Measurements from ENCODE around the gene ZNF513. TPM values are rescaled to one million over a fixed set of nuclear protein-coding genes. Genes with fewer than 3 reads are reported as not detected.

The ZNF513 gene
- polyA plus RNA-seq, 1 donor (not counting 4 experiments of a cell fraction or from before 2014, with no cell fraction given) = 8.9 TPM

DNA sequence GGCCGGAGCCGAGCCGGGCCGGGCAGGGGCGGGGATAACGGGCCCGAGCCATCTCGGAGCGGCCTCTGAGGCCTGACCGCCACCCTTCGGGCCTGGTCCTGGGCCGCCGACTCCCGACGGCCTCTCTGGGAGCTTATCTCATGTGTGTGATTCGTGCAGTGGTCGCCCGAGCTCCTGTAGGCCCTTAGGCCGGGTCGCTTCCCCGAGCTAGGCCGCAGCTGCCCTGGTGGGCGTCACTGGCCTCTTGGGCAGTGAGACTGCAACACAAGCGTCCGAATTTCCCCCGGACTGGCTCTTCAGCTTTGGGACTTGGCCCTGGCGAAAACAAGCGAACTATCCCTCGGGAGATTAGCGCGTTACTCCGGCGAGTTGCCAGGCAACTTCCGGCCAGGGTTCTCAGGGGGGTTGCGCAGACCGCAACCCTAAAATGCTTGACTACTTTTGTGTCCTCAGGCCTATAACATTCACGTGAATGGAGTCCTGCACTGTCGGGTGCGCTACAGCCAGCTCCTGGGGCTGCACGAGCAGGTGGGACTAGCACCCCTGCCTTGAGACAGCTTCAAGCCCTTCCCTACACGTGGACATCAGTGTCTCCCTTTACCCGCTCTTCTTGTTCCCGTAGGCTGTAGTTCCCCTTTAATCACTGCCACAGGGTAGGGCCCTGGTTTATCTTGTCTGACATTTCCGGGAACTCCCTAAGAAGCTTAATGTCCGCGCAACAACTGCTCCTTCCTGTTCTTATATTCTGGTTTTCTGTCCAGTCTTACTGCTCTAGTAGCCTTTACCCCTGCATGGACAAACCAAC lies 9.5 kb downstream of the ZNF513 start:
- H3K9me3 ChIP-seq (ENCODE audit: control insufficient read depth, low read depth, low read length) = no peaks in the 10 kb centered on the region
- peak overlapping the region; percentile 84 to 94 (median 92) for H3K4me3 ChIP-seq (ENCODE audit: control insufficient read depth in 2 of 3, extremely low read depth in 1 of 3, insufficient read depth in 2 of 3, low read depth in 1 of 3, low read length in 3 of 3)
- H3K9me1 ChIP-seq (ENCODE audit: control insufficient read depth, extremely low read depth, insufficient read depth, low read length) = no peaks in the 10 kb centered on the region
- H3K27ac ChIP-seq (ENCODE audit: control insufficient read depth, insufficient read depth, low read length) = peak overlapping the region; percentile 85
- DNase-seq (ENCODE audit: low read depth, low spot score) = no peak
- peak overlapping the region; percentile 93 for H3K9ac ChIP-seq (ENCODE audit: control insufficient read depth, extremely low read depth, insufficient read depth, low read length)
- peaks cover 24% of the 10 kb centered on the region for H3K4me1 ChIP-seq (ENCODE audit: control insufficient read depth, extremely low read depth, insufficient read depth, low read length)
- peaks cover 58% of the 10 kb centered on the region for H3K79me2 ChIP-seq (ENCODE audit: control insufficient read depth, insufficient read depth, low read length)
- peak overlapping the region; percentile 90 for H3K4me2 ChIP-seq (ENCODE audit: control insufficient read depth, extremely low read depth, insufficient read depth, low read depth, low read length)
- H2AFZ ChIP-seq (ENCODE audit: control insufficient read depth, low read length) = peak overlapping the region; percentile 67
- no peak for TF ChIP-seq EZH2 (IDR thresholded peaks at IDR 0.05; ENCODE audit: low read length)
- TF ChIP-seq, protein P1, sequence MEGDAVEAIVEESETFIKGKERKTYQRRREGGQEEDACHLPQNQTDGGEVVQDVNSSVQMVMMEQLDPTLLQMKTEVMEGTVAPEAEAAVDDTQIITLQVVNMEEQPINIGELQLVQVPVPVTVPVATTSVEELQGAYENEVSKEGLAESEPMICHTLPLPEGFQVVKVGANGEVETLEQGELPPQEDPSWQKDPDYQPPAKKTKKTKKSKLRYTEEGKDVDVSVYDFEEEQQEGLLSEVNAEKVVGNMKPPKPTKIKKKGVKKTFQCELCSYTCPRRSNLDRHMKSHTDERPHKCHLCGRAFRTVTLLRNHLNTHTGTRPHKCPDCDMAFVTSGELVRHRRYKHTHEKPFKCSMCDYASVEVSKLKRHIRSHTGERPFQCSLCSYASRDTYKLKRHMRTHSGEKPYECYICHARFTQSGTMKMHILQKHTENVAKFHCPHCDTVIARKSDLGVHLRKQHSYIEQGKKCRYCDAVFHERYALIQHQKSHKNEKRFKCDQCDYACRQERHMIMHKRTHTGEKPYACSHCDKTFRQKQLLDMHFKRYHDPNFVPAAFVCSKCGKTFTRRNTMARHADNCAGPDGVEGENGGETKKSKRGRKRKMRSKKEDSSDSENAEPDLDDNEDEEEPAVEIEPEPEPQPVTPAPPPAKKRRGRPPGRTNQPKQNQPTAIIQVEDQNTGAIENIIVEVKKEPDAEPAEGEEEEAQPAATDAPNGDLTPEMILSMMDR (optimal IDR thresholded peaks at IDR 0.05 in 1 of 3, IDR thresholded peaks at IDR 0.05 in 1 of 3, conservative IDR thresholded peaks at IDR 0.05 in 1 of 3; ENCODE audit: extremely low read depth in 1 of 3, insufficient read depth in 2 of 3, low read length in 3 of 3) = no peak
- peaks cover 2% of the 10 kb centered on the region for H4K20me1 ChIP-seq (ENCODE audit: control insufficient read depth, extremely low read depth, insufficient read depth, low read length)
- H3K27me3 ChIP-seq (ENCODE audit: control insufficient read depth, extremely low read depth, insufficient read depth, low read length) = no peaks in the 10 kb centered on the region
- no peak for FAIRE-seq
- H3K36me3 ChIP-seq (ENCODE audit: control insufficient read depth in 2 of 2, extremely low read depth in 1 of 2, insufficient read depth in 2 of 2, low read length in 2 of 2) = peaks cover 31 to 51% of the 10 kb centered on the region in 2 experiments
- dilution Hi-C loops (cut with MboI; ENCODE audit: extremely low pct_ligation_motif_present, low sequenced_read_pairs) = no loop called here

DNA sequence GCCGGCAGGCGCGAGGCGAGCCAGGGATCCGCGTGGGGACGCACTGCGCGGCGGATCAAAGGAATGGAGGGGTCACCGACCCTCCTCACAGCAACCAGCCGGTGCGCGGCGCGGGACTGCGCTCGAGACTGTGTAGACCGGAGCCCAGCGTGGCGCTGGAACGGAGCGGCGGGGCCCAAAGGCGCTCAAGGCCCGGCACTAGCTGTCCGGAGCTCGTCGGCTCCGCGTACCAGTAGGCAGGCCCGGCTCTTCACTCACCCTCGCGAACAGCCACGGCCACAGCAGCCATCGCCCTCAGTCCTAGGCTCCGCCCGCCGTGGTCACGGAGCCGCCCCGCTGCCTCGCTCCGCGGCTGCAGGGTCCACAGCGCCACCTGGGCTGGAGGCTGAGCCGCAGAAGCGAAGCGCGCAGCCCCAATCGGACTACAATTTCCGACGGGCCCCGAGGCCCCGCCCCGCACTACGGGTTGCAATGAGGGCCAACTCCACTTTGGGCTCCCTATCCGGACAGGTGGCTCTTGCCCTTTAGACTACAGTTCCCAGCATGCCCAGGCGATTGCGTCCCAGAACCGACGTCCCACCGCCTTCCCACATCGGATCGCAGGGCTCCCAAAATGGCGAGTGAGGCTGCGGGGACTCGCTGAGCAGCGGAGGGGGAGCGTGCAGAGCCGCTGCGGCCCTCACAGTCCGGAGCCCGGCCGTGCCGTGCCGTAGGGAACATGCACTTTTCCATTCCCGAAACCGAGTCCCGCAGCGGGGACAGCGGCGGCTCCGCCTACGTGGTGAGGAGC lies 10.3 kb downstream of the ZNF513 start, which contains the start of the genes EIF2B4 and SNX17:
Gene EIF2B4, minus strand, starts transcription at position 313 of the 790 bp plus-strand sequence. Its CDS starts 24 bp downstream, at position 289.
Gene SNX17, plus strand, starts transcription at position 591 of the 790 bp plus-strand sequence. Its CDS starts 128 bp downstream, at position 719.
- DNase-seq (ENCODE audit: low read depth, low spot score) (peak; percentile 92), FAIRE-seq (no peak)
- Histone ChIP-seq H3K27ac (ENCODE audit: control insufficient read depth, insufficient read depth, low read length) (peak within 1 kb of the TSS; percentile 85), H3K79me2 (ENCODE audit: control insufficient read depth, insufficient read depth, low read length) (peaks cover 57% of the 10 kb centered on the region), H3K4me1 (ENCODE audit: control insufficient read depth, extremely low read depth, insufficient read depth, low read length) (peaks cover 24% of the 10 kb centered on the region), H3K4me2 (ENCODE audit: control insufficient read depth, extremely low read depth, insufficient read depth, low read depth, low read length) (peak within 1 kb of the TSS; percentile 90), H3K9me3 (ENCODE audit: control insufficient read depth, low read depth, low read length) (no peaks in the 10 kb centered on the region), H3K4me3 (ENCODE audit: control insufficient read depth in 2 of 3, extremely low read depth in 1 of 3, insufficient read depth in 2 of 3, low read depth in 1 of 3, low read length in 3 of 3) (peak within 1 kb of the TSS; percentile 84 to 94 (median 92)), H3K9ac (ENCODE audit: control insufficient read depth, extremely low read depth, insufficient read depth, low read length) (peak within 1 kb of the TSS; percentile 93), H3K36me3 (ENCODE audit: control insufficient read depth in 2 of 2, extremely low read depth in 1 of 2, insufficient read depth in 2 of 2, low read length in 2 of 2) (peaks cover 28 to 47% of the 10 kb centered on the region in 2 experiments), H3K9me1 (ENCODE audit: control insufficient read depth, extremely low read depth, insufficient read depth, low read length) (no peaks in the 10 kb centered on the region), H3K27me3 (ENCODE audit: control insufficient read depth, extremely low read depth, insufficient read depth, low read length) (no peaks in the 10 kb centered on the region), H2AFZ (ENCODE audit: control insufficient read depth, low read length) (peak within 1 kb of the TSS; percentile 95), H4K20me1 (ENCODE audit: control insufficient read depth, extremely low read depth, insufficient read depth, low read length) (peaks cover 2% of the 10 kb centered on the region)
- TF ChIP-seq EZH2 (IDR thresholded peaks at IDR 0.05; ENCODE audit: low read length) = no peak
- TF ChIP-seq, protein P1 (optimal IDR thresholded peaks at IDR 0.05 in 1 of 3, IDR thresholded peaks at IDR 0.05 in 1 of 3, conservative IDR thresholded peaks at IDR 0.05 in 1 of 3; ENCODE audit: extremely low read depth in 1 of 3, insufficient read depth in 2 of 3, low read length in 3 of 3) = peak; percentile 68 to 97 (median 91)
- dilution Hi-C loops (cut with MboI; ENCODE audit: extremely low pct_ligation_motif_present, low sequenced_read_pairs) = no loop called here

Data from keratinocyte (primary cell).